ENCODE data around the gene PABPN1L. TPM values are rescaled to one million over a fixed set of nuclear protein-coding genes. Genes with fewer than 3 reads are reported as not detected.

The PABPN1L gene
- total and polyA plus RNA-seq, 2 donors (not counting 3 experiments of a cell fraction or from before 2014, with no cell fraction given) = not detected

DNA sequence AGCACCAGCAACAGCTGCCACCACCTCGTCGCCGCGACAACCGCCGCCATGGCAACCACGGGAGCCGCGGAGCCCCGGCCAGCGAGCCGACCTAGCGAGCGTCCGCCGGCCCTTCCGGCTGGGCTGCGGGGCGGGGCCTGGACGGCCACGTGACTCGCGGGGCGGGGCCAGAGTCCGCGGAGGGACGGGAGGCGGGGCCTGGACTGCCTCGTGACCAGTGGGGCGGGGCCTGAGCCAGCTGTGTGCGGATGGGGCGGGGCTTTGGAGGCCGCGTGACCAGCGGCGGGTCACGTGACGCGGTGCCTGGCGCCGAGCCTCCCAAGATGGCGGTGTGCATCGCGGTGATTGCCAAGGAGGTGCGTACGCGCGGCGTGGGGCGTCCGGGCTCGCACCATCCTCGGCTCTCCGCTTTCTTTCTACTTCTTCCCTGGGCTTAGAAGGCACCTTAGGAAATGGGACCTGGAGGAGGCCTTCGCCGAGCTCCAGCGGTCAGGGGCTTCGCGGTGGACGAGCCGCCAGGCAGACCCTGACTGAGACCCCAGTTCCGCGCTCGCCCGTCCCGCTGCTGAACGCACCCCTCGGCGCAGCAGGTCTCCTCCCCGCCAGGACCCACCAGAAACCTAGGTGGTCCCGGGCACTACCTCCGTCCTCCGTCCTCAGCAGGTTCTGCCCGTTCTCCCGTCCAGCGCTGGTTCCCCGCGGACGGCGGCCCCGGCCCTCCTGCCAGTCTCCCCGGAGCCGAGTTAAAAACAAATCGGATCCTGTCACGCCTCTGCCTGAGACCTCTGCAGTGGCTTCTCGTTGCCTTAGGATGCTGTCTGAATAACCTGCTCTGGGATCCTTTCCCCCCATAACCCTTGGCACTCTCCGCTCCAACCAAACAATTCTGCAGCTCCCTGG lies 9.4 kb downstream of the PABPN1L start, which contains the start of the genes GALNS and TRAPPC2L:
GALNS (minus strand) TSS at position 120 of the 900 bp plus-strand sequence; CDS start at position 50, 70 bp downstream.
TRAPPC2L (plus strand) TSS at position 300 of the 900 bp plus-strand sequence; CDS start at position 324, 24 bp downstream.
- intact Hi-C loops (cut with micrococcal nuclease) (loop anchor here (1.0 to 2.0 kb wide), 5 partner anchors 41 to 120 kb away; no protein-coding TSS in a partner anchor), dilution Hi-C loops (cut with MboI; ENCODE audit: extremely low pct_ligation_motif_present, low sequenced_read_pairs) (no loop called here)
- ChIA-PET POLR2A (no interaction called here), CTCF (interaction anchor here (0.8 to 2.7 kb wide), 21 partner anchors 9 to 700 kb away, joined by 3 to 50 read pairs (median 5); partner anchors contain the start of genes APRT, PABPN1L, PIEZO1 and ZNF778)
- peak within 1 kb of the TSS; percentile 45 to 100 (median 72) for H3K4me3 ChIP-seq (replicated peaks in 1 of 3; ENCODE audit: insufficient read depth in 1 of 3, low read depth in 1 of 3, low read length in 3 of 3)
- no peaks in the 10 kb centered on the region for H3K9me1 ChIP-seq (replicated peaks; ENCODE audit: control insufficient read depth, extremely low read depth, insufficient read depth, low read length)
- BruUV-seq (replicated peaks) = no TSS peak
- H3K27me3 ChIP-seq (ENCODE audit: control insufficient read depth in 2 of 2, insufficient read depth in 2 of 2, low read length in 2 of 2) = no peaks in the 10 kb centered on the region
- peak within 1 kb of the TSS; percentile 57 for H3K9ac ChIP-seq (replicated peaks; ENCODE audit: extremely low read depth, insufficient read depth, low read length)
- peaks cover 0 to 20% of the 10 kb centered on the region in 2 experiments for H3K36me3 ChIP-seq (ENCODE audit: control insufficient read depth in 2 of 2, extremely low read depth in 1 of 2, insufficient read depth in 2 of 2, low read length in 2 of 2)
- H3K9me3 ChIP-seq (replicated peaks; ENCODE audit: control insufficient read depth, insufficient read depth, low read length) = no peaks in the 10 kb centered on the region
- peak within 1 kb of the TSS; percentile 53 for H2AFZ ChIP-seq (ENCODE audit: low read depth, low read length)
- peak within 1 kb of the TSS; percentile 75 for H3K4me2 ChIP-seq (ENCODE audit: insufficient read depth, low read length)
- TF ChIP-seq MAX (IDR thresholded peaks at IDR 0.05; ENCODE audit: insufficient read depth, insufficient read length) (peak; percentile 99), POLR2A (IDR thresholded peaks at IDR 0.05; ENCODE audit: low read depth, low read length) (peak; percentile 90), JUN (IDR thresholded peaks at IDR 0.05; ENCODE audit: borderline replicate concordance, insufficient read depth, insufficient read length, low read depth) (no peak), POLR2AphosphoS5 (IDR thresholded peaks at IDR 0.05; ENCODE audit: insufficient read depth, low read depth, low read length) (peak; percentile 98), MYC (IDR thresholded peaks at IDR 0.05; ENCODE audit: low read depth, low read length) (peak; percentile 75)
- H3K4me1 ChIP-seq (ENCODE audit: control insufficient read depth, extremely low read depth, insufficient read depth, low read length) = peaks cover 4% of the 10 kb centered on the region
- H3K79me2 ChIP-seq (ENCODE audit: control insufficient read depth, insufficient read depth, low read length) = peaks cover 4% of the 10 kb centered on the region
- no peaks in the 10 kb centered on the region for H4K20me1 ChIP-seq (replicated peaks; ENCODE audit: control insufficient read depth, extremely low read depth, insufficient read depth, low read length)
- peak; percentile 96 for DNase-seq (ENCODE audit: low read depth, low spot score)
- peak; percentile 94 for FAIRE-seq
- H3K27ac ChIP-seq (ENCODE audit: insufficient read depth, low read depth, low read length) = peak within 1 kb of the TSS; percentile 1

All from endothelial cell of umbilical vein (primary cell).